HCT116 (cell line): Measurements from ENCODE around the gene SMARCD2.

Experiments
- CTCF ChIP-seq, 3 experiments: fragments of 200-600 bp in 1 of 3; sonication (generic) in 1 of 3; IDR thresholded peaks in 2 of 3; conservative IDR thresholded peaks in 1 of 3; 2 replicates each; pipeline ENCODE4 v1.5.1; 2012 to 2017; ENCODE audit warnings: low read depth in 2 of 3, low read length in 2 of 3, antibody characterized with exemption in 1 of 3, borderline replicate concordance in 1 of 3, control low read depth in 1 of 3, mild to moderate bottlenecking in 1 of 3, mixed read lengths in 1 of 3, mixed run types in 1 of 3, moderate library complexity in 1 of 3; ENCODE audit not compliant: insufficient read depth in 1 of 3
- EZH2 ChIP-seq: fragments of 200-600 bp; sonication (generic); IDR thresholded peaks from 2 replicates; pipeline ENCODE4 v1.6.1; 2017; ENCODE audit warnings: antibody characterized with exemption, mixed run types
- EZH2phosphoT487 ChIP-seq: fragments of 200-600 bp; IDR thresholded peaks from 2 replicates; pipeline ENCODE4 v1.6.1; 2018; ENCODE audit warnings: antibody characterized with exemption, borderline replicate concordance
- POLR2A ChIP-seq: IDR thresholded peaks from 2 replicates; pipeline ENCODE4 v1.7.0; 2011; ENCODE audit warnings: borderline replicate concordance; ENCODE audit not compliant: insufficient read depth, insufficient read length; ENCODE audit errors: extremely low read depth
- SRF ChIP-seq: IDR thresholded peaks from 2 replicates; pipeline ENCODE4 v1.6.1; 2012; ENCODE audit warnings: low read depth
- TF ChIP-seq, protein P1 (sequence below): IDR thresholded peaks from 2 replicates; pipeline ENCODE4 v1.6.1; 2012

GRCh38 chr17:63828936-63829335 lies 13.5 kb downstream of the SMARCD2 start:
- TF ChIP-seq POLR2A (no peak), CTCF (IDR thresholded peaks at IDR 0.05 in 2 of 3, conservative IDR thresholded peaks at IDR 0.05 in 1 of 3; ENCODE audit: borderline replicate concordance in 1 of 3, insufficient read depth in 1 of 3, low read depth in 2 of 3, low read length in 2 of 3) (no peak), SRF (no peak), EZH2 (no peak), EZH2phosphoT487 (no peak)
- TF ChIP-seq, protein P1, sequence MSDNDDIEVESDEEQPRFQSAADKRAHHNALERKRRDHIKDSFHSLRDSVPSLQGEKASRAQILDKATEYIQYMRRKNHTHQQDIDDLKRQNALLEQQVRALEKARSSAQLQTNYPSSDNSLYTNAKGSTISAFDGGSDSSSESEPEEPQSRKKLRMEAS: no peak
